Stimulated activated CD8-positive, alpha-beta memory T cell treated with anti-CD3 and anti-CD28 coated beads, Interleukin-12 subunit alpha, Interleukin-12 subunit beta, amount 100 ng/mL, for 24 hours (primary cell): ENCODE data around the gene CRADD.
"Not testable (repeated sequence)": the region's sequence is repeated elsewhere in the genome, so short reads cannot be mapped to it uniquely, and the experiment has no call there.

Experiments
- DNase-seq: peaks from one replicate; pipeline ENCODE4 v3.0.0-alpha.2; 2020; ENCODE audit errors: extremely low read depth

Gene CRADD

GRCh38 chr12:93737457-93738198 is 60.5 kb downstream of the CRADD start:
- no peak for DNase-seq

- DNase-seq = no peak
Measured at GRCh38 chr12:93738199-93739058, 61.3 kb downstream of the CRADD start.

- no peak for DNase-seq
Measured at GRCh38 chr12:93740751-93741150, 63.6 kb downstream of the CRADD start.

- DNase-seq = no peak
Measured at GRCh38 chr12:93741659-93742109, 64.5 kb downstream of the CRADD start.

GRCh38 chr12:93742110-93742934 is 65.1 kb downstream of the CRADD start:
- DNase-seq = peak; percentile 7

GRCh38 chr12:93743229-93743998 is 66.2 kb downstream of the CRADD start:
- DNase-seq = no peak

GRCh38 chr12:93743999-93744689 is 67.0 kb downstream of the CRADD start:
- no peak for DNase-seq

GRCh38 chr12:93745286-93745685 is 68.1 kb downstream of the CRADD start:
- DNase-seq = no peak

GRCh38 chr12:93746572-93747168 is 69.5 kb downstream of the CRADD start:
- DNase-seq = no peak

- no peak for DNase-seq
Measured at GRCh38 chr12:93748672-93749383, 71.7 kb downstream of the CRADD start.

- no peak for DNase-seq
Measured at GRCh38 chr12:93749515-93749914, 72.3 kb downstream of the CRADD start.

GRCh38 chr12:93750056-93750455 is 72.9 kb downstream of the CRADD start:
- DNase-seq = no peak

GRCh38 chr12:93751864-93752610 is 74.9 kb downstream of the CRADD start:
- no peak for DNase-seq

- no peak for DNase-seq
Measured at GRCh38 chr12:93753285-93753684, 76.1 kb downstream of the CRADD start.

GRCh38 chr12:93753838-93754429 is 76.8 kb downstream of the CRADD start:
- DNase-seq = no peak

- not testable (repeated sequence) for DNase-seq
Measured at GRCh38 chr12:93754859-93755258, 77.7 kb downstream of the CRADD start.

GRCh38 chr12:93756288-93756687 is 79.1 kb downstream of the CRADD start:
- no peak for DNase-seq
